Astrocyte (in vitro differentiated cells and primary cell): ENCODE results near the gene C1QTNF12. TPM values are rescaled to one million over a fixed set of nuclear protein-coding genes. Genes with fewer than 3 reads are reported as not detected.

Experiments used
- DNase-seq: peaks from one replicate; pipeline ENCODE4 v3.0.0-alpha.2; 2010; ENCODE audit warnings: low read depth
- FAIRE-seq: peaks from 2 replicates; lab custom pipeline; 2011; peaks lifted over from hg19 to GRCh38; lab: Jason Lieb, UNC
- H2AFZ ChIP-seq: 2 replicates; pipeline ENCODE4 v1.6.0; 2012; ENCODE audit warnings: low read depth, low read length, inconsistent platforms
- H3K27ac ChIP-seq: 2 replicates; pipeline ENCODE4 v1.5.1; 2011; ENCODE audit warnings: low read depth, low read length, inconsistent platforms
- H3K27me3 ChIP-seq: 2 replicates; pipeline ENCODE4 v1.6.0; 2011; ENCODE audit warnings: low read length, inconsistent platforms; ENCODE audit not compliant: insufficient read depth
- H3K36me3 ChIP-seq: 2 replicates; pipeline ENCODE4 v1.5.1; 2011; ENCODE audit warnings: low read length, inconsistent platforms; ENCODE audit not compliant: insufficient read depth
- H3K4me1 ChIP-seq: 2 replicates; pipeline ENCODE4 v1.5.1; 2011; ENCODE audit warnings: low read length, inconsistent platforms; ENCODE audit not compliant: insufficient read depth
- H3K4me2 ChIP-seq: 2 replicates; pipeline ENCODE4 v1.6.0; 2012; ENCODE audit warnings: low read length, inconsistent platforms
- H3K4me3 ChIP-seq: 2 replicates; pipeline ENCODE4 v1.5.1; 2011; ENCODE audit warnings: low read depth, mild to moderate bottlenecking, low read length, inconsistent platforms; ENCODE audit not compliant: insufficient read depth
- H3K79me2 ChIP-seq: 2 replicates; pipeline ENCODE4 v1.6.0; 2012; ENCODE audit warnings: mild to moderate bottlenecking, low read length, inconsistent platforms; ENCODE audit not compliant: insufficient read depth
- H3K9ac ChIP-seq: 2 replicates; pipeline ENCODE4 v1.6.0; 2012; ENCODE audit warnings: mild to moderate bottlenecking, low read length, inconsistent platforms
- H3K9me3 ChIP-seq: 2 replicates; pipeline ENCODE4 v1.5.1; 2012; ENCODE audit warnings: low read depth, mild to moderate bottlenecking, low read length, inconsistent platforms; ENCODE audit not compliant: insufficient read depth
- H4K20me1 ChIP-seq: 2 replicates; pipeline ENCODE4 v1.6.0; 2012; ENCODE audit warnings: low read length, inconsistent platforms; ENCODE audit not compliant: insufficient read depth
- H3K27ac Mint-ChIP-seq: one replicate; pipeline ENCODE4 v1.8.0; 2021; ENCODE audit warnings: mild to moderate bottlenecking, mixed read lengths; ENCODE audit not compliant: unreplicated experiment
- H3K27me3 Mint-ChIP-seq: one replicate; pipeline ENCODE4 v1.8.0; 2021; ENCODE audit warnings: low read depth, mixed read lengths; ENCODE audit not compliant: unreplicated experiment
- H3K36me3 Mint-ChIP-seq: one replicate; pipeline ENCODE4 v1.8.0; 2021; ENCODE audit warnings: low read depth, mixed read lengths; ENCODE audit not compliant: unreplicated experiment
- H3K4me1 Mint-ChIP-seq: one replicate; pipeline ENCODE4 v1.8.0; 2021; ENCODE audit warnings: low read depth, mixed read lengths; ENCODE audit not compliant: unreplicated experiment
- H3K4me3 Mint-ChIP-seq: one replicate; pipeline ENCODE4 v1.8.0; 2021; ENCODE audit warnings: mild to moderate bottlenecking, moderate library complexity, mixed read lengths; ENCODE audit not compliant: unreplicated experiment
- H3K9me3 Mint-ChIP-seq: one replicate; pipeline ENCODE4 v1.8.0; 2021; ENCODE audit warnings: mild to moderate bottlenecking, mixed read lengths; ENCODE audit not compliant: unreplicated experiment
- CTCF ChIP-seq: IDR thresholded peaks from 2 replicates; pipeline ENCODE4 v1.5.1; 2011; ENCODE audit warnings: low read depth, mild to moderate bottlenecking, inconsistent platforms, low read length, moderate library complexity; ENCODE audit not compliant: insufficient read depth
- EZH2 ChIP-seq: IDR thresholded peaks from 2 replicates; pipeline ENCODE4 v1.6.1; 2012; ENCODE audit warnings: mild to moderate bottlenecking, low read length, inconsistent platforms; ENCODE audit not compliant: insufficient read depth
- total RNA-seq: library from RNA; stranded (reverse); gene quantifications from 2 replicates; pipeline ENCODE4 v1.2.1, GENCODE V29; 2021

C1QTNF12 gene
- total RNA-seq, 1 donor from 2014 or later: 3.9 TPM

- Mint-ChIP-seq H3K27ac (no peak overlapping the region), H3K36me3 (no peaks in the 10 kb centered on the region), H3K4me3 (no peak overlapping the region), H3K4me1 (no peaks in the 10 kb centered on the region), H3K9me3 (no peaks in the 10 kb centered on the region), H3K27me3 (no peaks in the 10 kb centered on the region)
- Histone ChIP-seq H2AFZ (no peak overlapping the region), H3K4me3 (no peak overlapping the region), H3K27me3 (no peaks in the 10 kb centered on the region), H3K9ac (no peak overlapping the region), H3K36me3 (no peaks in the 10 kb centered on the region), H4K20me1 (peaks cover 8% of the 10 kb centered on the region), H3K4me2 (no peak overlapping the region), H3K27ac (no peak overlapping the region), H3K79me2 (no peaks in the 10 kb centered on the region), H3K9me3 (no peaks in the 10 kb centered on the region), H3K4me1 (no peaks in the 10 kb centered on the region)
- no peak for DNase-seq
- no peak for FAIRE-seq
- TF ChIP-seq EZH2 (no peak), CTCF (no peak)
These were observed 44.6 kb upstream of the C1QTNF12 start for GRCh38 chr1:1291023-1291528.

- Histone ChIP-seq H3K4me2 (no peak overlapping the region), H3K9me3 (no peaks in the 10 kb centered on the region), H4K20me1 (peaks cover 8% of the 10 kb centered on the region), H3K4me3 (no peak overlapping the region), H3K79me2 (no peaks in the 10 kb centered on the region), H3K36me3 (no peaks in the 10 kb centered on the region), H3K27me3 (no peaks in the 10 kb centered on the region), H3K27ac (no peak overlapping the region), H2AFZ (no peak overlapping the region), H3K9ac (no peak overlapping the region), H3K4me1 (no peaks in the 10 kb centered on the region)
- Mint-ChIP-seq H3K36me3 (no peaks in the 10 kb centered on the region), H3K27me3 (peaks cover 2% of the 10 kb centered on the region), H3K9me3 (no peaks in the 10 kb centered on the region), H3K4me1 (no peaks in the 10 kb centered on the region), H3K27ac (no peak overlapping the region), H3K4me3 (no peak overlapping the region)
- FAIRE-seq (no peak), DNase-seq (no peak)
- TF ChIP-seq EZH2: no peak
- TF ChIP-seq CTCF: peak; percentile 26
These were observed 43.8 kb upstream of the C1QTNF12 start for GRCh38 chr1:1290238-1290731.

- H3K9ac ChIP-seq: no peak overlapping the region
- no peak for TF ChIP-seq CTCF
- no peak for TF ChIP-seq EZH2
- H2AFZ ChIP-seq: no peak overlapping the region
- no peak overlapping the region for H3K4me2 ChIP-seq
- DNase-seq: no peak
- H3K27ac ChIP-seq: no peak overlapping the region
- Mint-ChIP-seq H3K9me3 (no peaks in the 10 kb centered on the region), H3K4me1 (no peaks in the 10 kb centered on the region), H3K27ac (no peak overlapping the region), H3K4me3 (no peak overlapping the region), H3K36me3 (no peaks in the 10 kb centered on the region), H3K27me3 (peaks cover 2% of the 10 kb centered on the region)
- peaks cover under 1% of the 10 kb centered on the region for H3K4me1 ChIP-seq
- peaks cover 4% of the 10 kb centered on the region for H4K20me1 ChIP-seq
- H3K27me3 ChIP-seq: no peaks in the 10 kb centered on the region
- no peaks in the 10 kb centered on the region for H3K9me3 ChIP-seq
- FAIRE-seq: no peak
- no peak overlapping the region for H3K4me3 ChIP-seq
- H3K36me3 ChIP-seq: no peaks in the 10 kb centered on the region
- H3K79me2 ChIP-seq: no peaks in the 10 kb centered on the region
These were observed 41.0 kb upstream of the C1QTNF12 start for GRCh38 chr1:1287288-1288110.
